Dedifferentiated amniotic fluid mesenchymal stem cell (primary cell): ENCODE data around the gene NSMCE1.

Experiments used
- DNase-seq: peaks from one replicate; pipeline ENCODE4 v3.0.0-alpha.2; 2016; ENCODE audit errors: extremely low spot score

Gene NSMCE1

GRCh38 chr16:27244363-27244755 is 24.2 kb downstream of the NSMCE1 start:
- DNase-seq: no peak

- no peak for DNase-seq
Measured at GRCh38 chr16:27243725-27244362, 24.7 kb downstream of the NSMCE1 start.

- DNase-seq: peak; percentile 35
Measured at GRCh38 chr16:27242868-27243590, 25.5 kb downstream of the NSMCE1 start.

GRCh38 chr16:27242398-27242797 is 26.2 kb downstream of the NSMCE1 start:
- DNase-seq: no peak

- no peak for DNase-seq
Measured at GRCh38 chr16:27241658-27242057, 26.9 kb downstream of the NSMCE1 start.

- no peak for DNase-seq
Measured at GRCh38 chr16:27240948-27241531, 27.5 kb downstream of the NSMCE1 start.

GRCh38 chr16:27239906-27240655 is 28.5 kb downstream of the NSMCE1 start:
- no peak for DNase-seq

- DNase-seq: no peak
Measured at GRCh38 chr16:27239026-27239425, 29.5 kb downstream of the NSMCE1 start.

GRCh38 chr16:27238591-27238990 is 30.0 kb downstream of the NSMCE1 start:
- no peak for DNase-seq

GRCh38 chr16:27238016-27238587 is 30.5 kb downstream of the NSMCE1 start:
- DNase-seq: no peak

GRCh38 chr16:27237219-27238015 is 31.2 kb downstream of the NSMCE1 start:
- DNase-seq: no peak

GRCh38 chr16:27236635-27237218 is 31.8 kb downstream of the NSMCE1 start:
- no peak for DNase-seq

GRCh38 chr16:27235938-27236245 is 32.7 kb downstream of the NSMCE1 start:
- DNase-seq: no peak

GRCh38 chr16:27235055-27235937 is 33.3 kb downstream of the NSMCE1 start:
- peak; percentile 49 for DNase-seq

GRCh38 chr16:27234603-27235002 is 34.0 kb downstream of the NSMCE1 start:
- DNase-seq: no peak

- no peak for DNase-seq
Measured at GRCh38 chr16:27234171-27234570, 34.4 kb downstream of the NSMCE1 start.

- DNase-seq: no peak
Measured at GRCh38 chr16:27233731-27234130, 34.8 kb downstream of the NSMCE1 start.

GRCh38 chr16:27232901-27233625 is 35.5 kb downstream of the NSMCE1 start:
- DNase-seq: no peak
